Measurements from ENCODE around the gene CDKN2AIPNL. TPM values are rescaled to one million over a fixed set of nuclear protein-coding genes. Genes with fewer than 3 reads are reported as not detected.

The CDKN2AIPNL gene
- total RNA-seq, 1 donor from 2014 or later = 26.2 TPM

DNA sequence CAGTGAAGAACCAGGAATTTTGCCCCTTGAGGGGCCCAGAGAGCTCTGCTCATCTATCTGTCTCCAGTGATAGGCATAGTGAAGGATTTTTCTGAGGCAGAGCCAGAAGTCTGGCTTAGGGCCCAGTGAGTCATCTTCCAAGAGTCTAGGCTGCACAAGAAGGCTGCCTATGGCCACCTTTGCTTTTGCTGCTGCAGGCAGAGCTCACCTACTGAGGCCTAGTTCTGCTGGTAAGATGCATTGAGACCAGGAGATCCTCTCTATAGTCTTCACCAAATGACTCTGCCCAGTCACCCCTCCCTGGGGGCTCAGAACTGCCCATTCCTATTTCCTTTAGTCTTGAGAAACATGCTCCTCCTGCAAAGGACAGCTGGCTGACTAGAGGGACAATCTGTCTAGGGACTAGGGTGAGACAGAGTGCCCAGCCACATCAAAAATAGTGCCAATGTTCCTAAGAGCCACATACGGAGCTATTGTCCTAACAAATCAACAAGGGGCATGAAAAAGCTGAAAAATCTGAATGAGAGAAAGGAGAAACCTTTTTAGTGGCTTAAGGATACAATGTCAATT, 40.3 kb upstream of the CDKN2AIPNL start:
- Mint-ChIP-seq H3K27ac (ENCODE audit: unreplicated experiment) (no peak overlapping the region), H3K4me3 (ENCODE audit: unreplicated experiment) (no peak overlapping the region), H3K27me3 (ENCODE audit: unreplicated experiment) (peaks cover 2% of the 10 kb centered on the region), H3K36me3 (ENCODE audit: low read depth, unreplicated experiment) (no peaks in the 10 kb centered on the region), H3K4me1 (ENCODE audit: unreplicated experiment) (no peaks in the 10 kb centered on the region), H3K9me3 (ENCODE audit: unreplicated experiment) (no peaks in the 10 kb centered on the region)
- DNase-seq (ENCODE audit: low spot score) = no peak
- TF ChIP-seq, protein P1, sequence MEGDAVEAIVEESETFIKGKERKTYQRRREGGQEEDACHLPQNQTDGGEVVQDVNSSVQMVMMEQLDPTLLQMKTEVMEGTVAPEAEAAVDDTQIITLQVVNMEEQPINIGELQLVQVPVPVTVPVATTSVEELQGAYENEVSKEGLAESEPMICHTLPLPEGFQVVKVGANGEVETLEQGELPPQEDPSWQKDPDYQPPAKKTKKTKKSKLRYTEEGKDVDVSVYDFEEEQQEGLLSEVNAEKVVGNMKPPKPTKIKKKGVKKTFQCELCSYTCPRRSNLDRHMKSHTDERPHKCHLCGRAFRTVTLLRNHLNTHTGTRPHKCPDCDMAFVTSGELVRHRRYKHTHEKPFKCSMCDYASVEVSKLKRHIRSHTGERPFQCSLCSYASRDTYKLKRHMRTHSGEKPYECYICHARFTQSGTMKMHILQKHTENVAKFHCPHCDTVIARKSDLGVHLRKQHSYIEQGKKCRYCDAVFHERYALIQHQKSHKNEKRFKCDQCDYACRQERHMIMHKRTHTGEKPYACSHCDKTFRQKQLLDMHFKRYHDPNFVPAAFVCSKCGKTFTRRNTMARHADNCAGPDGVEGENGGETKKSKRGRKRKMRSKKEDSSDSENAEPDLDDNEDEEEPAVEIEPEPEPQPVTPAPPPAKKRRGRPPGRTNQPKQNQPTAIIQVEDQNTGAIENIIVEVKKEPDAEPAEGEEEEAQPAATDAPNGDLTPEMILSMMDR (IDR thresholded peaks at IDR 0.05; ENCODE audit: unreplicated experiment) = no peak

DNA sequence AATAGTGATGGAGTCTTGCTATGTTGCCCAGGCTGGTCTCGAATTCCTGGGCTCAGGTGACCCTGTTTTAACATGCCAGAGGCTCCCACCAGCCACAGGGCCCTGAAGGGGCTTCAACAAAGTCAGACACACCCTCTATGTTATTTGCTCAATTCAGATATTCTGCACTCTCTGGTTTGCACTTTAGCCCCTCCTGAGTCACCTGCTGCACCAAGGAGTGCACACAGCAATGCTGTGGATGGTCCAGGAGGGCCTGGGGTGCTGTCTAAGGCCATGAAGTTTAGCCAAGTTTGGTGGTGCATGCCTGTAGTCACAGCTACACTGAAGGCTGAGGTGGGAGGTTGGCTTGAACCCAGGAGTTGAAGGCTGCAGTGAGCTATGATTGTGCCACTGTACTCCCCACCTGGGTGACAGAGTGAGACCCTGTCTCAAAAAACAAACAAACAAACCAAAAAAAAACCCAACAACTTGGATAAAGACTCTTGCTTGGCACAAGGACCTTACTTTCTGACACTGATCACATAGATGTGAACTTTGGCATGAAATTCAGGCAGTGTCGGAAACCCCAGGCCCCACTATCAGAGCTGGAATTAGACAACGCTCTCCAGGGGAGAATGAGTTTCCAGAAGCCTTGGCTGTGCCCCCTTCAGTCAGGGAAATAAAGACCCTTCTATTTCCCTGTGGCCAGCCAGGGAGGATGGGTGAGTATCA, 39.7 kb upstream of the CDKN2AIPNL start:
- Mint-ChIP-seq H3K27ac (ENCODE audit: unreplicated experiment) (no peak overlapping the region), H3K4me1 (ENCODE audit: unreplicated experiment) (no peaks in the 10 kb centered on the region), H3K9me3 (ENCODE audit: unreplicated experiment) (no peaks in the 10 kb centered on the region), H3K36me3 (ENCODE audit: low read depth, unreplicated experiment) (no peaks in the 10 kb centered on the region), H3K4me3 (ENCODE audit: unreplicated experiment) (no peak overlapping the region), H3K27me3 (ENCODE audit: unreplicated experiment) (peaks cover 2% of the 10 kb centered on the region)
- no peak for DNase-seq (ENCODE audit: low spot score)
- TF ChIP-seq, protein P1 (IDR thresholded peaks at IDR 0.05; ENCODE audit: unreplicated experiment) = no peak

DNA sequence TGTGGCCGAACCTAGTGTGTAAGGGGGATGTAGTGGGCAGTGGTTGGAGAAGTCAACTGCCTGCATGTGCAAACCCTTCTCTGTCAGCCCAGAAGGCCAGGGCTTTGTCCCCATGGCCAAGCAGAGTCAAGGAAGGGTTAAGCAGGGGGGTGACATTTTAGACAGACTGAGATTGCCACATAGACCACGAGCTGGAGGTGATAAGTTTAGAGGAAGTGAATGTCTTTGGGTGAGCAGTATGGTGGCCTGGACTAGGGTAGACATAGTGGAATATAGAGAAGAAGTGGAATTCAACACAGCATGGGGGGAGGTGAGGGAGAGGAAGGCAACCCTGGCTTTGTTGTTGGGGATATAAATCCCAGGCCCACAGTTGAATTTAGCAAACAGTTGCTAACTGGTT, 38.7 kb upstream of the CDKN2AIPNL start:
- H3K27me3 Mint-ChIP-seq (ENCODE audit: unreplicated experiment) = peaks cover 4% of the 10 kb centered on the region
- no peaks in the 10 kb centered on the region for H3K4me1 Mint-ChIP-seq (ENCODE audit: unreplicated experiment)
- H3K9me3 Mint-ChIP-seq (ENCODE audit: unreplicated experiment) = no peaks in the 10 kb centered on the region
- H3K27ac Mint-ChIP-seq (ENCODE audit: unreplicated experiment) = no peak overlapping the region
- TF ChIP-seq, protein P1 (IDR thresholded peaks at IDR 0.05; ENCODE audit: unreplicated experiment) = no peak
- H3K36me3 Mint-ChIP-seq (ENCODE audit: low read depth, unreplicated experiment) = no peaks in the 10 kb centered on the region
- DNase-seq (ENCODE audit: low spot score) = no peak
- no peak overlapping the region for H3K4me3 Mint-ChIP-seq (ENCODE audit: unreplicated experiment)

- Mint-ChIP-seq H3K9me3 (ENCODE audit: unreplicated experiment) (no peaks in the 10 kb centered on the region), H3K4me3 (ENCODE audit: unreplicated experiment) (no peak overlapping the region), H3K36me3 (ENCODE audit: low read depth, unreplicated experiment) (no peaks in the 10 kb centered on the region), H3K27me3 (ENCODE audit: unreplicated experiment) (peaks cover 6% of the 10 kb centered on the region), H3K4me1 (ENCODE audit: unreplicated experiment) (no peaks in the 10 kb centered on the region), H3K27ac (ENCODE audit: unreplicated experiment) (no peak overlapping the region)
- no peak for DNase-seq (ENCODE audit: low spot score)
- TF ChIP-seq, protein P1 (IDR thresholded peaks at IDR 0.05; ENCODE audit: unreplicated experiment) = no peak
These were observed 37.5 kb upstream of the CDKN2AIPNL start for GRCh38 chr5:134449167-134449566.

- no peaks in the 10 kb centered on the region for H3K36me3 Mint-ChIP-seq (ENCODE audit: low read depth, unreplicated experiment)
- peaks cover 6% of the 10 kb centered on the region for H3K27me3 Mint-ChIP-seq (ENCODE audit: unreplicated experiment)
- TF ChIP-seq, protein P1 (IDR thresholded peaks at IDR 0.05; ENCODE audit: unreplicated experiment) = no peak
- H3K4me3 Mint-ChIP-seq (ENCODE audit: unreplicated experiment) = no peak overlapping the region
- DNase-seq (ENCODE audit: low spot score) = no peak
- no peaks in the 10 kb centered on the region for H3K9me3 Mint-ChIP-seq (ENCODE audit: unreplicated experiment)
- no peak overlapping the region for H3K27ac Mint-ChIP-seq (ENCODE audit: unreplicated experiment)
- no peaks in the 10 kb centered on the region for H3K4me1 Mint-ChIP-seq (ENCODE audit: unreplicated experiment)
These were observed 36.3 kb upstream of the CDKN2AIPNL start for GRCh38 chr5:134447815-134448520.

All from endothelial cell (in vitro differentiated cells).